Karpas-422 (cell line): ENCODE results near the gene ZNF512B. TPM values are rescaled to one million over a fixed set of nuclear protein-coding genes. Genes with fewer than 3 reads are reported as not detected.
"Not testable (repeated sequence)": the region's sequence is repeated elsewhere in the genome, so short reads cannot be mapped to it uniquely, and the experiment has no call there.

Source experiments
- DNase-seq: peaks from one replicate; pipeline ENCODE4 v3.0.0-alpha.2; 2015
- H2AFZ ChIP-seq: fragments of 200-600 bp; sonication (generic); 2 replicates; pipeline ENCODE4 v1.6.1; 2014; ENCODE audit warnings: antibody characterized with exemption, low read length, mixed read lengths
- H3K27ac ChIP-seq: fragments of 200-600 bp; sonication (generic); 2 replicates; pipeline ENCODE4 v1.5.1; 2014; ENCODE audit warnings: mild to moderate bottlenecking, low read length, moderate library complexity
- H3K27me3 ChIP-seq: fragments of 200-600 bp; sonication (generic); 2 replicates; pipeline ENCODE4 v1.6.1; 2014; ENCODE audit warnings: low read length, mixed read lengths
- H3K36me3 ChIP-seq: fragments of 200-600 bp; sonication (generic); 2 replicates; pipeline ENCODE4 v1.6.1; 2014; ENCODE audit warnings: low read length, mixed read lengths; ENCODE audit not compliant: insufficient read depth
- H3K4me1 ChIP-seq: fragments of 200-600 bp; sonication (generic); 2 replicates; pipeline ENCODE4 v1.6.1; 2014; ENCODE audit warnings: mild to moderate bottlenecking, low read length, mixed read lengths
- H3K4me2 ChIP-seq: fragments of 200-600 bp; sonication (generic); 2 replicates; pipeline ENCODE4 v1.6.1; 2014; ENCODE audit warnings: low read length, low read depth, mild to moderate bottlenecking; ENCODE audit not compliant: poor library complexity, severe bottlenecking
- H3K4me3 ChIP-seq: fragments of 200-600 bp; sonication (generic); 2 replicates; pipeline ENCODE4 v1.5.1; 2014; ENCODE audit warnings: mild to moderate bottlenecking, antibody characterized with exemption, low read length, mixed read lengths
- H3K79me2 ChIP-seq: fragments of 200-600 bp; sonication (generic); 2 replicates; pipeline ENCODE4 v1.6.1; 2014; ENCODE audit warnings: mild to moderate bottlenecking, low read length, mixed read lengths
- H3K9ac ChIP-seq: fragments of 200-600 bp; sonication (generic); 2 replicates; pipeline ENCODE4 v1.6.0; 2014; ENCODE audit warnings: low read length
- H3K9me2 ChIP-seq: fragments of 200-600 bp; sonication (generic), shearing (Covaris generic); replicated peaks from 2 replicates; pipeline ENCODE4 v1.6.0; 2014; ENCODE audit warnings: mild to moderate bottlenecking, low read length, moderate library complexity; ENCODE audit not compliant: insufficient read depth
- H3K9me3 ChIP-seq: fragments of 300-700, 200-600 bp; sonication (generic); 2 replicates; pipeline ENCODE4 v1.6.1; 2014; ENCODE audit warnings: low read length, mixed read lengths
- H4K20me1 ChIP-seq: fragments of 200-600 bp; sonication (generic); 2 replicates; pipeline ENCODE4 v1.6.1; 2014; ENCODE audit warnings: mild to moderate bottlenecking, antibody characterized with exemption, low read length, low read depth; ENCODE audit not compliant: insufficient read depth
- small RNA-seq: library from RNA; depleted of rRNA; stranded (forward); fragments of <200 nt; gene quantifications from one replicate; pipeline ENCODE3, GENCODE V24; 2014
- total RNA-seq: library from RNA; depleted of rRNA; stranded (reverse); fragments of >200 nt; shearing (Covaris generic); gene quantifications from 2 replicates; pipeline ENCODE4 v1.2.3, GENCODE V29; 2014; ENCODE audit warnings: low replicate concordance; rRNA removed

The ZNF512B gene
- total RNA-seq, 1 experiment from 2014 or later = 4.2 TPM

- peaks cover 62% of the 10 kb centered on the region for H3K79me2 ChIP-seq
- no peak overlapping the region for H3K4me3 ChIP-seq
- no peak overlapping the region for H3K4me2 ChIP-seq
- H3K4me1 ChIP-seq = no peaks in the 10 kb centered on the region; the same call in 1 of the 2 replicates
- no peaks in the 10 kb centered on the region for H3K27me3 ChIP-seq
- peaks cover 11% of the 10 kb centered on the region for H3K36me3 ChIP-seq
- H3K9me2 ChIP-seq = no peaks in the 10 kb centered on the region
- 0 out of 2 replicates have a peak, but pooled peaks cover 3% of the 10 kb centered on the region for H3K9me3 ChIP-seq
- no peak overlapping the region for H2AFZ ChIP-seq
- DNase-seq = no peak
- no peak overlapping the region for H3K9ac ChIP-seq
- no peak overlapping the region for H3K27ac ChIP-seq
- no peaks in the 10 kb centered on the region for H4K20me1 ChIP-seq
Measured at GRCh38 chr20:63917811-63918210, 51.9 kb downstream of the ZNF512B start.

- not testable (repeated sequence) for H2AFZ ChIP-seq, H3K27me3 ChIP-seq, H3K9me3 ChIP-seq, H3K4me3 ChIP-seq, H3K4me2 ChIP-seq, H3K9ac ChIP-seq, H4K20me1 ChIP-seq, H3K4me1 ChIP-seq, DNase-seq, H3K9me2 ChIP-seq, H3K27ac ChIP-seq
- Histone ChIP-seq H3K79me2 (peaks cover 72% of the 10 kb centered on the region), H3K36me3 (peaks cover 11% of the 10 kb centered on the region)
Measured at GRCh38 chr20:63916371-63916939, 53.3 kb downstream of the ZNF512B start.

- Histone ChIP-seq H3K27me3 (no peaks in the 10 kb centered on the region), H3K9ac (no peak overlapping the region), H3K36me3 (peaks cover 11% of the 10 kb centered on the region), H3K79me2 (peaks cover 82% of the 10 kb centered on the region), H3K27ac (no peak overlapping the region), H4K20me1 (no peaks in the 10 kb centered on the region), H3K9me3 (0 out of 2 replicates have a peak, but pooled peaks cover 3% of the 10 kb centered on the region), H3K4me3 (no peak overlapping the region), H3K4me1 (no peaks in the 10 kb centered on the region; the same call in 1 of the 2 replicates), H3K4me2 (no peak overlapping the region), H3K9me2 (no peaks in the 10 kb centered on the region), H2AFZ (no peak overlapping the region)
- no peak for DNase-seq
Measured at GRCh38 chr20:63915471-63915870, 54.3 kb downstream of the ZNF512B start.

- no peak overlapping the region for H3K4me3 ChIP-seq
- H3K36me3 ChIP-seq = peaks cover 8% of the 10 kb centered on the region
- H3K27me3 ChIP-seq = no peaks in the 10 kb centered on the region
- no peak overlapping the region for H3K27ac ChIP-seq
- H3K4me2 ChIP-seq = no peak overlapping the region
- H3K9ac ChIP-seq = no peak overlapping the region
- peaks cover 90% of the 10 kb centered on the region for H3K79me2 ChIP-seq
- no peak for DNase-seq
- 0 out of 2 replicates have a peak, but pooled peaks cover 3% of the 10 kb centered on the region for H3K9me3 ChIP-seq
- H4K20me1 ChIP-seq = no peaks in the 10 kb centered on the region
- no peaks in the 10 kb centered on the region; the same call in 1 of the 2 replicates for H3K4me1 ChIP-seq
- no peaks in the 10 kb centered on the region for H3K9me2 ChIP-seq
- H2AFZ ChIP-seq = no peak overlapping the region
Measured at GRCh38 chr20:63913768-63914167, 56.0 kb downstream of the ZNF512B start.

- H2AFZ ChIP-seq = no peak overlapping the region
- H3K27ac ChIP-seq = no peak overlapping the region
- H4K20me1 ChIP-seq = no peaks in the 10 kb centered on the region
- H3K9ac ChIP-seq = no peak overlapping the region
- 0 out of 2 replicates have a peak, but pooled peaks cover 3% of the 10 kb centered on the region for H3K9me3 ChIP-seq
- no peak overlapping the region for H3K4me3 ChIP-seq
- H3K36me3 ChIP-seq = peaks cover 3% of the 10 kb centered on the region; the same call in 1 of the 2 replicates
- no peak for DNase-seq
- no peaks in the 10 kb centered on the region for H3K9me2 ChIP-seq
- no peaks in the 10 kb centered on the region for H3K4me1 ChIP-seq
- no peaks in the 10 kb centered on the region for H3K27me3 ChIP-seq
- H3K79me2 ChIP-seq = peaks cover 94% of the 10 kb centered on the region
- H3K4me2 ChIP-seq = no peak overlapping the region
Measured at GRCh38 chr20:63911176-63911575, 58.6 kb downstream of the ZNF512B start.

- Histone ChIP-seq H3K36me3 (no peaks in the 10 kb centered on the region; the same call in 1 of the 2 replicates), H3K79me2 (peaks cover 91% of the 10 kb centered on the region), H4K20me1 (0 out of 2 replicates have a peak, but pooled peaks cover 8% of the 10 kb centered on the region)
Measured at GRCh38 chr20:63908008-63908682, 61.6 kb downstream of the ZNF512B start.

More at GRCh38 chr20:63908008-63908682, 61.6 kb downstream of the ZNF512B start:
- no peaks in the 10 kb centered on the region for H3K9me2 ChIP-seq
- H3K4me1 ChIP-seq = no peaks in the 10 kb centered on the region
- no peak overlapping the region for H3K4me2 ChIP-seq
- H2AFZ ChIP-seq = no peak overlapping the region
- DNase-seq = no peak
- no peak overlapping the region for H3K9ac ChIP-seq
- H3K27me3 ChIP-seq = no peaks in the 10 kb centered on the region
- H3K9me3 ChIP-seq = no peaks in the 10 kb centered on the region
- no peak overlapping the region for H3K4me3 ChIP-seq
- no peak overlapping the region for H3K27ac ChIP-seq

Small RNA genes within 50 kb of the gene (small RNA-seq; reads per million reads assigned to genes)
- gene MIR647 = 0.12 reads per million
- not detected for gene MIR941-2
- gene MIR941-4 = not detected
- not detected for gene MIR941-5
- gene RNU1-134P = 0.20 reads per million

Other genes starting within 250 kb of the ZNF512B start
- 3.4 and 9.8 TPM in 2 replicates for gene LIME1, start 233.3 kb downstream of the ZNF512B start, total RNA-seq
- gene SLC2A4RG, start 230.2 kb downstream of the ZNF512B start, total RNA-seq = 18.6 and 37.9 TPM in 2 replicates
- gene ZBTB46, start 138.7 kb downstream of the ZNF512B start, total RNA-seq = 0.18 TPM in 1 of 2 replicates, not detected in the other
- not detected in 2 replicates for gene ABHD16B, start 108.4 kb downstream of the ZNF512B start, total RNA-seq
- gene TPD52L2, start 104.7 kb downstream of the ZNF512B start, total RNA-seq = 25.9 and 38.3 TPM in 2 replicates
- 22.9 and 28.5 TPM in 2 replicates for gene DNAJC5, start 74.8 kb downstream of the ZNF512B start, total RNA-seq
- gene UCKL1, start 13.5 kb downstream of the ZNF512B start, total RNA-seq = 32.3 and 35.3 TPM in 2 replicates
- gene SAMD10, start 9.7 kb upstream of the ZNF512B start, total RNA-seq = 11.7 and 13.0 TPM in 2 replicates
- 24.2 and 40.7 TPM in 2 replicates for gene PRPF6, start 11.2 kb upstream of the ZNF512B start, total RNA-seq
- gene C20orf204, start 66.3 kb upstream of the ZNF512B start, total RNA-seq = 0.45 and 1.8 TPM in 2 replicates
- not detected in 2 replicates for gene SOX18, start 79.7 kb upstream of the ZNF512B start, total RNA-seq
- gene TCEA2, start 93.3 kb upstream of the ZNF512B start, total RNA-seq = 124 and 197 TPM in 2 replicates
- gene RGS19, start 109.6 kb upstream of the ZNF512B start, total RNA-seq = 172 and 272 TPM in 2 replicates
- 34.0 and 60.6 TPM in 2 replicates for gene OPRL1, start 110.2 kb upstream of the ZNF512B start, total RNA-seq
- not detected in 2 replicates for gene LKAAEAR1, start 114.5 kb upstream of the ZNF512B start, total RNA-seq
- gene NPBWR2, start 137.6 kb upstream of the ZNF512B start, total RNA-seq = 0.22 TPM in 1 of 2 replicates, not detected in the other
- 3.5 and 4.1 TPM in 2 replicates for gene MYT1, start 194.5 kb upstream of the ZNF512B start, total RNA-seq